HG03095 (cell line): ENCODE measurements around the gene RIN3.
A peak's percentile ranks its signal among the peaks of the same experiment; 100 is the strongest.

ENCODE experiments used
- ATAC-seq: cut with Tn5 transposase; IDR thresholded peaks from one replicate; pipeline ENCODE4 v1.9.1; 2021; ENCODE audit warnings: moderate library complexity; ENCODE audit not compliant: unreplicated experiment

The RIN3 gene, protein sequence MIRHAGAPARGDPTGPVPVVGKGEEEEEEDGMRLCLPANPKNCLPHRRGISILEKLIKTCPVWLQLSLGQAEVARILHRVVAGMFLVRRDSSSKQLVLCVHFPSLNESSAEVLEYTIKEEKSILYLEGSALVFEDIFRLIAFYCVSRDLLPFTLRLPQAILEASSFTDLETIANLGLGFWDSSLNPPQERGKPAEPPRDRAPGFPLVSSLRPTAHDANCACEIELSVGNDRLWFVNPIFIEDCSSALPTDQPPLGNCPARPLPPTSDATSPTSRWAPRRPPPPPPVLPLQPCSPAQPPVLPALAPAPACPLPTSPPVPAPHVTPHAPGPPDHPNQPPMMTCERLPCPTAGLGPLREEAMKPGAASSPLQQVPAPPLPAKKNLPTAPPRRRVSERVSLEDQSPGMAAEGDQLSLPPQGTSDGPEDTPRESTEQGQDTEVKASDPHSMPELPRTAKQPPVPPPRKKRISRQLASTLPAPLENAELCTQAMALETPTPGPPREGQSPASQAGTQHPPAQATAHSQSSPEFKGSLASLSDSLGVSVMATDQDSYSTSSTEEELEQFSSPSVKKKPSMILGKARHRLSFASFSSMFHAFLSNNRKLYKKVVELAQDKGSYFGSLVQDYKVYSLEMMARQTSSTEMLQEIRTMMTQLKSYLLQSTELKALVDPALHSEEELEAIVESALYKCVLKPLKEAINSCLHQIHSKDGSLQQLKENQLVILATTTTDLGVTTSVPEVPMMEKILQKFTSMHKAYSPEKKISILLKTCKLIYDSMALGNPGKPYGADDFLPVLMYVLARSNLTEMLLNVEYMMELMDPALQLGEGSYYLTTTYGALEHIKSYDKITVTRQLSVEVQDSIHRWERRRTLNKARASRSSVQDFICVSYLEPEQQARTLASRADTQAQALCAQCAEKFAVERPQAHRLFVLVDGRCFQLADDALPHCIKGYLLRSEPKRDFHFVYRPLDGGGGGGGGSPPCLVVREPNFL

DNA sequence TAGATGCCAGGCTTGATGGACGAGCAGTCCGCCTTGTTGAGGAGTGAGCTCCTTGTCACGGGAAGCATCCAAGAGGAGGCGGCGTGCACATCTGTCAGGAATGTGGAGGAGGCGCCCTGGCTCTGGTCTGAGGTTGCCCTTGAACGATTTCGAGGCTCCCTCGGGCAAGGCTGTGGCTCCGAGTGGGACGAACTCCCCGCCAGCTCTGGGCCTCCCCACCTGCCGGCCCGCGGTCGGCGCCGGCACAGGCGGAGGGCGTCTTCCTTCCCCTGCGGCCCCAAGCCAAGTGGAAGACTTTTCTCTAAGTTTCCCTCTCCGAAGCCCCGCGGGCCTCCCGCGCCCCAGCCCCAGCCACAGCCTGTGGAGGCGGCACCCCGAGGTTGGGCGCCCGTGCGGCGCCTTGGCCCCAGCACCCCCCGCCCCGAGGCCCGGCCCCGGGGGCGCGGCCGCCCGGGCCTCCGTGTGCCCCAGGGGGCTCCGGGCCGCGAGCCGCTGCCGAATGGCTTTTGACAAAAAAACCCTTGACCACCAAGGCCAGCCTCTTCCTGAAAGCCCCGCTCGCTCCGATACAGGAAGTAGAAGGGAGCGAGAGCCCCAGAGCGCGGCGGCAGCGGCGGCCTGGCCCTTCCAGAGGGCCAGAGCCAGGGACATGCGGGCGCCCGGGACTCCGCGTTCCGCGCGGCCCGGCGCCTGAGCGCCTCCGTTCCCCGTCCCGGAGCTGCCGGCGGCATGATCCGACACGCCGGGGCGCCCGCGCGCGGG is at the start of gene RIN3:
Gene RIN3, plus strand, starts transcription at position 578 of the 762 bp plus-strand sequence. Its CDS starts 152 bp downstream, at position 730.
- peak; percentile 70 for ATAC-seq

DNA sequence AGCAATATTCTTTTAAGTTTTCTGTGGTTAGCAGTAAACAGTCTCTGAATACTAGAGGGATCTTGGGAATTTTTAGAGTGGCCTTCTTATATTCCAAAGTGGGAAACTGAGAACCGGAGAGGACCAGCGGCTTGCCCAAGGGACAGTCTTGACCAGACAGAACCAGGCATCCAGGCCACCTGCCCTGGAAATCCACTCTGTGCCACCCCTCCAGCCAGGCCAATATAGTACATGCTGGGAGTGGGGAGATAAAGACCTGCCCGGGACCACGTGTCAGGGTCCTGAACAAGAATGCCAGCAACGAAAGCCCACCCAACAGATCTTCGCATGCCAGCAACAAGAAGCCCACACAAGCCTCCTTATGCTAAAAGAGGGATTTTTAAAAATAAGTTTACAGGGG is 49.4 kb upstream of the RIN3 start:
- ATAC-seq, result no peak

DNA sequence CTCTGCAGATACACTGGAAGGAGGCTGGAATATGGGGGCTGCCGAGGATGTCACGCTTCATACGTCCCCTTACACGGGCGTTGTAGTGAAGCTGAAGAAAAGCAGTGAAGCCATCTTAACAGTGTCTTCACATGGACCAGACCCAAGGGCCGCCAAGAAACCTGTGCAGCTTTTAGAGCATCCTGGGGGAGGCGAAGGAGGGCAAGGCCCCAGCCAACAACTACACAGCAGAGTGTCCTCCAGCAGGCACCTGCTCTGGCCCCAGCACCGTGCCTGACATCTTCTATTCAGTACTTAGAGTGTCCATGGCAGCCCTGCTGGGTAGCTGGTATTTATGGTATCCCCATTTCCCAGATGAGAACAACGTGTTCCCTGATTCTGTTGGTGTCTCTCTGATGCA is 48.9 kb upstream of the RIN3 start:
- no peak for ATAC-seq

DNA sequence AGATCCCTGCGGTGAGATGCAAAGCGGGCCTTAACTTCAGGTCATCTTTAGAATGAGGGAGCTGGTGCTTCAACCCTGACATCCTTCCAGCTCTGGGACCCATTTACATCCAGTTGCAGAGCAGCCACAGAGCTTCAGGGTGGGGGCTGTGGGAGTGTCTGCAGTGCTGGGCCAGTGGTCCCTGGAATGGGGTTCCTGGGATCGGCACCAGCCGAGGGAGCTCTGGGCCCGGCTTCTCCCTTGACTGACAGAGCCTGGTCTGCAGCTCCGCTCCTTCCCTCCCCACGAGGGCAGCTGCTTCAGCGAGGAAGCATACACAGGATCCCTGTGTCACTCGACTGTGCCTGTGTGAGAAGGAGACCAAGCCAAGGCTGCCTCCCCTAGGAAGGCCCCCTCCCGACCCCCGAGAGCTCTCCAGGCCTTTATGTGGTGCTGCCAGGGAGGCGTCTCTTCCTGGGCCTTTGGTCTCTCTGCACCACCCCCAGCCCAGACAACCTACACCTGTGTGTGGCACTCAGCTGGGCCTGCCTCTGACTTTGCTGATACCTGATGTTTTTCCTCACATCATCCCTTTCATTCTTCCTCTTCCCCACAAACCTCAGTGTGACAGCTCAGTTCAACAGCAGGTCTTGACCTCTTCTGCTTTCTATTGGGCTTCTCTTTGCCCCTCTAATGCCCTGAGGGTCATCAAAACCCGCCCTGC is 48.1 kb upstream of the RIN3 start:
- ATAC-seq, result no peak

DNA sequence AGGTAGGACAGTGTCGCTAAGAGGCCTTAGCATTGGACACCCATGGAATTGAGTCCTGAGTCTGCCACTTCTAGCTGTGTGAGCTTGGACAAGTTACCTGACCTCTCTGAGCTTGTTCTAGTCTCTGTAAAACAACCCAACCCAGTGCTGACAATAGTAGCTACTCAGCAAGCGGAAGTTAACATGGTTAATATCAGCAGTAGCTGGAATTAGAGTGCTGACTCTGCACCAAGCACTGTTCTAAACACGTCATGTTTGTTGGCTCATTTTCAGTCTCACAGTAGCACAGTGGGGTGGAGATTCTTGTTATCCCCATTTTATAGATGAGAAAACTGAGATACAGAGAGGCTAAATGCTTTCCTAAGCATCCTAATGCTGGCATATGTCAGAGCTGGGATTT is 47.5 kb upstream of the RIN3 start:
- no peak for ATAC-seq

DNA sequence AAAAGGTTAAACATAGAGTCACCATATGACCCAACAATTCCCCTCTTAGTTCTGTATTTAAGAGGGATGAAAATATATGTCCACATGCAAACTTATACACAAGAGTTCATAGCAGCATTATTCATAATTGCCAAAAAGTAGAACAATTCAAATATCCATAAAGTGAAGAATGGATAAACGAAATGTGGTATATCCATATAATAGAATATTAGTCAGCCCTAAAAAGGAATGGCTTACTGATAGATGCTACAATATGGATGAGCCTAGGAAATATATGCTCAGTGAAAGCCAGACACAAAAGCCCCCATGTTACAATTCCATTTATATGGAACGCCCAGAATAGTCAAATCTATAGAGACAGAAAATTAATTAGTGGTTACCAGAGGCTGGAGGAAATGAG is 44.1 kb upstream of the RIN3 start:
- no peak for ATAC-seq

DNA sequence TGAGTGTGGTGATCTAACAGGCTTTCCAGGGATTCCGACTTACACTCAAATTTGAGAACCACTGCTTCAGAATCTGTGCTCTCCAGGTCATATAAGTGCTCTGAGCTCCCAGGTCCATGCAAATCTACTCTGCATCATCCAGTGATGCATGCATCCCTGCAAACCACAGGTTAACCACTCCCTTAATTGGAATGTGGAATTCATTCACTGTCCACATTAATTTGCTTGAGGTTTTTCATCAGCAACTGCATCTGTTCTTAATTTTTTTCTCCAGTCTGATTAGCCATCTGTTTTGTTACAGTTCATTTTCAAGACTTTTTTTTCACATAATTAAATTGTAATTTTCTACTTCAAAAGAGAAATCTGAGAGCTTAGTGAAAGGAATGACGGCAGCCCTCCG is 43.4 kb upstream of the RIN3 start:
- no peak for ATAC-seq

DNA sequence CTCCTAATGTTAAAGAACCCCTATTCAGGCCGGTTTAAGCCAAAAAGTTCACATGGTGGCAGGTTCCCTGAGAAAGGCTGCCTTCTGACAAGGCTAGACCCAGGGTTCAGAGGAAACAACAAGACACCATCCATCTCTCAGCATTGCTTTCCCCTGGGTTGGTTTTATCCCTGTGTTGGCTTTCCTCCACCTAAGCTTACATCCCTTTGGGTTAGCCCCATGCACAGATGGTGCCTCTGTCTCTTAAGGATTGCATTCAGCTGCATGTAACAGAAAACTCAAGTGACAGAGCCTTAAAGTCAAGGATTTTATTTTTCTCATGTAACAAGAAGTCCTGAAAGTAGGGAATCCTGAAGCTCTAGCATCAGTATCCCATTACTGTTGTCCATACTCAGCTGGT is 42.8 kb upstream of the RIN3 start:
- no peak for ATAC-seq

GRCh38 chr14:92471919-92472318 is 41.7 kb upstream of the RIN3 start:
- ATAC-seq, result no peak

DNA sequence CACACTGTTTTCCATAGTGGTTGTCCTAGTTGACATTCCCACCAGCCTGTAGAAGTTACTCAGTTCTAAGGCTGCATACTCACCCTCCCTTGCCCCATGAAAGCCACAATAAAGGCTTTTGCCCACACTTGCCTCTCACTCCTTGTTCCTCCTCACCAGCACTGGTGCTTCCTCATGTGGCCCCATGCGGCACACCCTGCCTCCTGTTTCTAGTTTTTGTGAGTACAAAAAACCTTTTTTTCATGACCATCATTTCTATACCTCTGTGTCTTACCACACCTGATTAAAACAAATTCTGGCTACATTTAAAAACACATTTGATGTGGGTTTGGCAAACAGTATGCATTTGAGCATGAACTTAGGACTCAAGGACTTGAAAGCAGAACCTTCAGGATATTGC is 40.7 kb upstream of the RIN3 start:
- ATAC-seq, result no peak

DNA sequence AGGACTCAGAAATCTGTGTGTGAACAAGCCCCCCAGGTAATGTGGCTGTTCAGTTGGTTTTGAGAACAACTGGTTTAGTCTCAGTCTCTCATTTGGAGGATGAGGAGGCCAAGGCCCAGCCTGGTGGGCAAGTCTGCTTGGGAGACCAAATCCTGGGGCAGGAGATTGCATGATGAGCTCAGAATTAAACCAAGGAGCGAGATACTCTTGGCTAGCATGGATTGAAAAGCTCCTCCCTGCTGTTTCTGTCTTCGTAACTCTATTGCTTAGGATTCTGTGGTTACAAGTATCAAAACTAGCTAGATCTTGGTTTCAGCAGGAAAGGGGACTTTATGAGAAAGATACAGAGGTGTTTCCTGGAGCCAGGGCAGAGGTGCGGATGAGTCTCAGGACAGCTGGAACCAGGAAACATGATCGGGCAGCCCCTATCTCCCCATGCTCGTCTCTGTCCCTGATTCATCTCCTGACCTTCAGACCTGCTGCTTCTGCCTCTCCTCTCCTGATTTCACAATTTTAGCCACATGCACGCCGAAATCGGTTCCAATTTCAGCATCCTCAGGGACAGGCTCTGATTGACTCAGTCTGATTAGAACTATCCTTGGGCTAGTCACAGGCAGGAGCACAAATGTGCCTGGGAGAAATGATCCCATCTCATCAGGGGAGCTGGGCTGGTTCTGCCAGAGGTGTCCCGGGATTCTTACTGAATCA is 40.2 kb upstream of the RIN3 start:
- ATAC-seq, result no peak

DNA sequence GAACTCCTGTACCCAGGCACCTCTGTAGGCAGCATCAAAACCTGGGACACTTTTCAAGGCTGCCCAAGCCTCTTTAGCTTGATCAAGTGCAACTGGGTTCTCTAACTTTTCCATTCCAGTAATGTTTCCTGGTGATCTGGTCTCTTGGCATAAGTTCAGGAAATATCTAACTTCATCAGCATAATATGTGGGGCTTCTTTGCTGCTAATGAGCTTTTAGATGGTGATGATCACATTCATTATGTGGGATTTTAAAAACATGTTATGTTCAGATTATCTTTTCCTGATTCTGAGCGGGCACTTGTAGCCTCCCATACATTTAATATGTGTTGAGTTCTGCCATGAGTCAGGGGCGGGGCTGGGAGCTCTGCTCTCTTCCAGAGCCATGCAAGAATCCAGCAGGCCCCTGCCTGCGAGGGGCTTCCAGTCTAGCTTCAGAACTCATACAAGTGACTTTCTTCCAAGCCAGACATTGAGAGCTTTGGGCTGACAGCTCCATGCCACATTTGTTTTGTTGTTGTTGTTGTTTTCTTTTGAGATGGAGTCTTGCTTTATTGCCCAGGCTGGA is 39.5 kb upstream of the RIN3 start:
- ATAC-seq, result no peak

DNA sequence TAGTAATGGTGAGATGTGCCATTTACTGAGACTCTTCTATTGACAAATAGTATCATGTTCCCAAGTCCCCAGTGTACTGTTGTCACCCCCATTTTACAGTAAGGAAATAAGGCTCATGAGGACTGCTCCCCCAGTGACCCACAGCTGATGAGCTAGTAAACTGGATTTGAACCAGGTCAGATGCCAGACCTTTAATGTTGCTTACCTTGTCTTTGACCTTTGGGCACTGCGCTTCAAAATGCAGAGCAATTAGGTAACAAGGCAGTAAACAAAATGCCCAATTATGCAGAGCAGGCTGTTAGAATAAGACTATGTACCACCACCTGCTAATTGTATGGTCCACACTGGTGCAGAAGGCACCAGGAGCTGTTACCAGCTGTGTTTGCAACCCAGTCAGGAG is 38.5 kb upstream of the RIN3 start:
- no peak for ATAC-seq

DNA sequence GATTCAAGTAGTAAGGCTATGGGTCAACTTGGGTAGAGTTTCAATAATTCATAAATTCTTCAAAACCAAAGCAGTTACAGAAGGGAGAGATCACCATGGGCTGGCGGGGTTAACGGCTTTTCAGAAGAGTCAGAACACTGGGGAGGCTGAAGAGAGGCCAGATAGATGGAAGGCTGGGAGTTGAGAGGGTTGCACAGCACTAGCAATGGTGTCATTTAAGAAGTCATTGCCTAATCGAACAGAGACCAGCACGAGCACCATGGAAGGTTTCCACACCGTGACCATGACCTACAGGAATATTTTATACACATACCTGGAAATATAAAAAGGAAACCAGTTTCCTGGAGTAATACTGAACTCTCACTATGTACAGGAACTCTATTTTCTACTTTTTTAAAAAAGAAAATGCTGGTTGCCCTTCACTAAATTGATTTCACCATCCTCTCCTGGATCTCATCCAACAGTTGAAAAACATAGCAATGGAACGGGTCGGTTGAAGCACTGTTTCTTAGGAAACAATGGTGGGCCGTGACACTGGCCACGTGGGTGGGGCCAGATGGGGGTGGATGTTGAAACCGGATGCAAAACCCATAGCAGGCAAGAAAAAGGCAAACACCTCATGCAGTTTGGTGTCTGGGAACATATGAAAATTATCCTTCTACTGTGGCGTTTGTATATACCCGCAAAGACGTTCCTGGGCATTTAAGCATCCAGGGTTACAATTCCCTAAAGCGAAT is 38.0 kb upstream of the RIN3 start:
- no peak for ATAC-seq

GRCh38 chr14:92480856-92481255 is 32.7 kb upstream of the RIN3 start:
- ATAC-seq, result no peak

- ATAC-seq, result no peak
These were observed 32.2 kb upstream of the RIN3 start for GRCh38 chr14:92481386-92481785.

GRCh38 chr14:92481811-92482555 is 31.6 kb upstream of the RIN3 start:
- ATAC-seq, result no peak

DNA sequence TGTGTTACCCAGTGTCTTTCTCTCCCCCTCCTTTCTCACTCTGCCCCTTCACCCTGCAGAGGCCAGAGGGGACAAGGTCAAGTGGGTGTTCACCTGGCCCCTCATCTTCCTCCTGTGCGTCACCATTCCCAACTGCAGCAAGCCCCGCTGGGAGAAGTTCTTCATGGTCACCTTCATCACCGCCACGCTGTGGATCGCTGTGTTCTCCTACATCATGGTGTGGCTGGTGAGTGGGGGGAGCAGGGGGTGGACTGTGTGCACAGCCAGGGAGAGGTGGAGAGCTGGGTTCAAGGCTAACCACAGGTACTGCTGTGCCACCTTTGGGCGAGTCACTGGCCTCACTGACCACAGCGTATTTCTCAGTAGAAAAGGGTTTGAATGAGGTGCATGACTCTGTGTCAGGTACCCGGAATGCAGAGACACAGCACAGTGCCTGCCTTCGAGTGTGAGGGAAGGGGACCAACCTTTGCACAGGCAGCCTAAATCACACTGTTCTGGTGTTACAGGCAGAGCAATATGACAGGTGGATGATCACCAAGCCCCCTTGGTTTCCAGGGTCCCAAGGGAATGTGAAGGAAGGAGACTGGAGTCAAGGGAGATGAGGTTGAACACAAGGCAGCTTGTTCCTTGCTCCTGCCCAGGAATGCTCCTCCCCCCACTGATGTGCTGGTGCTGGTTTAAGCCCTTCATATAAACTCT is 30.8 kb upstream of the RIN3 start:
- no peak for ATAC-seq
